SU-DHL-6 (cell line): ENCODE measurements around the gene FBN2.

Experiments used
- H2AFZ ChIP-seq: fragments of 200-600 bp; sonication (generic); 2 replicates; pipeline ENCODE4 v1.6.1; 2014; ENCODE audit warnings: low read depth, mild to moderate bottlenecking, moderate library complexity, mixed read lengths, antibody characterized with exemption, low read length; ENCODE audit not compliant: severe bottlenecking
- H3F3A ChIP-seq: fragments of 200-600 bp; shearing (Covaris generic); 2 replicates; pipeline ENCODE4 v1.6.0; 2016; ENCODE audit warnings: antibody characterized with exemption, mild to moderate bottlenecking; ENCODE audit not compliant: insufficient read depth
- H3K27ac ChIP-seq: fragments of 200-600 bp; sonication (generic); 2 replicates; pipeline ENCODE4 v1.5.1; 2016; ENCODE audit warnings: low read depth, mild to moderate bottlenecking, low read length, moderate library complexity, mixed read lengths
- H3K27me3 ChIP-seq: fragments of 200-600 bp; sonication (generic), shearing (Covaris generic); 2 replicates; pipeline ENCODE4 v1.6.0; 2014; ENCODE audit warnings: mild to moderate bottlenecking, low read length
- H3K36me3 ChIP-seq: fragments of 200-600 bp; sonication (generic); 2 replicates; pipeline ENCODE4 v1.6.1; 2014; ENCODE audit warnings: mild to moderate bottlenecking, low read length, mixed read lengths
- H3K4me2 ChIP-seq: fragments of 300-600, 200-600 bp; shearing (Covaris generic), sonication (generic); 2 replicates; pipeline ENCODE4 v1.6.0; 2014; ENCODE audit warnings: low read length, low read depth, mild to moderate bottlenecking; ENCODE audit not compliant: poor library complexity, severe bottlenecking
- H3K4me3 ChIP-seq: fragments of 200-600 bp; sonication (generic); 2 replicates; pipeline ENCODE4 v1.5.1; 2014; ENCODE audit warnings: antibody characterized with exemption, low read length, mild to moderate bottlenecking, mixed read lengths; ENCODE audit not compliant: insufficient read depth, poor library complexity, severe bottlenecking
- H3K79me2 ChIP-seq: fragments of 200-600 bp; sonication (generic); 2 replicates; pipeline ENCODE4 v1.6.1; 2014; ENCODE audit warnings: mild to moderate bottlenecking, low read length, moderate library complexity; ENCODE audit not compliant: insufficient read depth
- H3K9ac ChIP-seq: fragments of 200-600 bp; sonication (generic); 2 replicates; pipeline ENCODE4 v1.7.0; 2014; ENCODE audit warnings: mild to moderate bottlenecking, low read length
- H3K9me2 ChIP-seq: fragments of 200-600 bp; sonication (generic); replicated peaks from 2 replicates; pipeline ENCODE4 v1.6.1; 2014; ENCODE audit warnings: low read length; ENCODE audit not compliant: insufficient read depth
- H3K9me3 ChIP-seq: fragments of 200-600 bp; sonication (generic); 2 replicates; pipeline ENCODE4 v1.6.1; 2014; ENCODE audit warnings: low read length, mixed read lengths; ENCODE audit not compliant: insufficient read depth
- H4K20me1 ChIP-seq: fragments of 200-600 bp; sonication (generic); 2 replicates; pipeline ENCODE4 v1.6.1; 2014; ENCODE audit warnings: low read depth, mild to moderate bottlenecking, antibody characterized with exemption, low read length, moderate library complexity, mixed read lengths
- EZH2phosphoT487 ChIP-seq: fragments of 200-600 bp; sonication (generic), shearing (Covaris generic); conservative IDR thresholded peaks from 2 replicates; pipeline ENCODE4 v1.6.1; 2018; ENCODE audit warnings: mild to moderate bottlenecking, antibody characterized with exemption, low read length, moderate library complexity, mixed read lengths
- TF ChIP-seq, protein P1 (sequence below): fragments of 200-600 bp; sonication (generic); IDR thresholded peaks from one replicate; pipeline ENCODE4 v1.5.1; 2017; ENCODE audit warnings: antibody characterized with exemption, mild to moderate bottlenecking, low read length, moderate library complexity; ENCODE audit not compliant: insufficient read depth, poor library complexity, severe bottlenecking

The FBN2 gene

DNA sequence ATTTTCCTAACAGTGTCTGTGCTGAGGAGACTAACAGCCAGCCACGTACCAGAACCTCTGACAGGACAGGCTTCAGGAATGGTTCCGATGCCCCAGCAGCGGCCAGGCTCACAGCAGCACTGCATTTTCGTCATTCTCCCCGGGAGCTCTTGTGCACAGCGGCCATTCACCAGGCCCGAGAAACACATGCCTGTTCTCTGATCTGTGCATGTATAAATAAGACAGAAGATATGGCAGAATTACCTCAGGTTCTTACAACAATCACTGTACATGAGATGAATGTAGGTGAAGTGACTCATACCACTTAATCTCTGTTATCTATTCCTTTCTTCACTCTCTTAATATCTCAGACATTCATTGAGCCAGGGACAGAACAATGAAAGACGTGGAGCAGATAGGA, 143.0 kb downstream of the FBN2 start:
- TF ChIP-seq, protein P1, sequence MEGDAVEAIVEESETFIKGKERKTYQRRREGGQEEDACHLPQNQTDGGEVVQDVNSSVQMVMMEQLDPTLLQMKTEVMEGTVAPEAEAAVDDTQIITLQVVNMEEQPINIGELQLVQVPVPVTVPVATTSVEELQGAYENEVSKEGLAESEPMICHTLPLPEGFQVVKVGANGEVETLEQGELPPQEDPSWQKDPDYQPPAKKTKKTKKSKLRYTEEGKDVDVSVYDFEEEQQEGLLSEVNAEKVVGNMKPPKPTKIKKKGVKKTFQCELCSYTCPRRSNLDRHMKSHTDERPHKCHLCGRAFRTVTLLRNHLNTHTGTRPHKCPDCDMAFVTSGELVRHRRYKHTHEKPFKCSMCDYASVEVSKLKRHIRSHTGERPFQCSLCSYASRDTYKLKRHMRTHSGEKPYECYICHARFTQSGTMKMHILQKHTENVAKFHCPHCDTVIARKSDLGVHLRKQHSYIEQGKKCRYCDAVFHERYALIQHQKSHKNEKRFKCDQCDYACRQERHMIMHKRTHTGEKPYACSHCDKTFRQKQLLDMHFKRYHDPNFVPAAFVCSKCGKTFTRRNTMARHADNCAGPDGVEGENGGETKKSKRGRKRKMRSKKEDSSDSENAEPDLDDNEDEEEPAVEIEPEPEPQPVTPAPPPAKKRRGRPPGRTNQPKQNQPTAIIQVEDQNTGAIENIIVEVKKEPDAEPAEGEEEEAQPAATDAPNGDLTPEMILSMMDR = no peak
- no peak for TF ChIP-seq EZH2phosphoT487
- Histone ChIP-seq H3K4me3 (no peak overlapping the region), H3K9ac (no peak overlapping the region), H2AFZ (no peak overlapping the region), H3K9me2 (no peaks in the 10 kb centered on the region), H3K79me2 (no peaks in the 10 kb centered on the region), H3K4me2 (no peak overlapping the region), H4K20me1 (no peaks in the 10 kb centered on the region), H3K9me3 (no peaks in the 10 kb centered on the region), H3K36me3 (no peaks in the 10 kb centered on the region), H3K27me3 (no peaks in the 10 kb centered on the region; the same call in 1 of the 2 replicates), H3F3A (no peaks in the 10 kb centered on the region), H3K27ac (no peak overlapping the region)

DNA sequence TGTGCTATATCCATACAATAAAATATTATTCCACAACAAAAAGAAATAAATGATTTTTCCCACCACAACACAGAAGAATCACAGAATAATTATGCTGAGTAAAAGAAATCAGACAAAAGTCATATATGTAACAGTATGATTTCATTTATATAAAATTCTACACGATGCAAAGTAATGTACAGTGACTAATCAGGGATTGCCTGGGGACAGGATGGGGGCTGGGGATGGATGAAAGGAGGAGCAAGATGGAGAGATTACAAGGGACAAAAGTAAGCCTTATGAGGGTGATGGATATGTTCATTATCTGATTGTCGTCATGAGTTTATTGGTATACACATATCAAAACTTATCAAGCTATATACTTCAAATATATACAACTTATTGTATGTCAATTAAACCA, 154.0 kb downstream of the FBN2 start:
- Histone ChIP-seq H3K36me3 (no peaks in the 10 kb centered on the region), H3K27ac (no peak overlapping the region), H3K9me3 (no peaks in the 10 kb centered on the region), H3K27me3 (no peaks in the 10 kb centered on the region), H2AFZ (no peak overlapping the region), H3F3A (no peaks in the 10 kb centered on the region), H3K4me3 (no peak overlapping the region), H3K9ac (no peak overlapping the region), H4K20me1 (no peaks in the 10 kb centered on the region), H3K4me2 (no peak overlapping the region), H3K9me2 (no peaks in the 10 kb centered on the region), H3K79me2 (no peaks in the 10 kb centered on the region)
- TF ChIP-seq, protein P1 = no peak

DNA sequence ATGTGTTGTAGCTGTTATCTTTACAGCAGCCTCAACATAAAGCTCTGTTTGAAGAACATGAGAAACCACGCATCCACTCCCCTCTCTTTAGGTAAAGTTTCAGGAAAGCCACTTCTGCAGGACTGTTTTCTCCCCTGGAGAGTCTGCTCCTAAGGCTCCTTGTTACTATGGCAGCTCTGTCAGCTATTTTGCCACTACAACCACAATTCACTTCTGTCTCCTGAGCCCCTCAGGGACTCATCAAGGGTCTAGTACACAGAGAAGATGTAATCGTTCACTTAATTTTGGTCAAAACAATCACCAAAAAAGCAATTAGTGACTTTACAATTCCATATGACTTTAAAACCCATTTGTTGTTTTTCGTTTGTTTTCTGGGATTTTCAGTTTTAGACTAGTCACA, 157.7 kb downstream of the FBN2 start:
- H3K4me2 ChIP-seq = no peak overlapping the region
- no peaks in the 10 kb centered on the region for H3K36me3 ChIP-seq
- no peaks in the 10 kb centered on the region for H3F3A ChIP-seq
- H2AFZ ChIP-seq = no peak overlapping the region
- H4K20me1 ChIP-seq = no peaks in the 10 kb centered on the region
- no peak overlapping the region for H3K4me3 ChIP-seq
- no peaks in the 10 kb centered on the region for H3K9me3 ChIP-seq
- H3K27me3 ChIP-seq = no peaks in the 10 kb centered on the region
- H3K9me2 ChIP-seq = no peaks in the 10 kb centered on the region
- H3K27ac ChIP-seq = no peak overlapping the region
- TF ChIP-seq, protein P1 = no peak
- TF ChIP-seq EZH2phosphoT487 = no peak
- H3K79me2 ChIP-seq = no peaks in the 10 kb centered on the region
- H3K9ac ChIP-seq = no peak overlapping the region

DNA sequence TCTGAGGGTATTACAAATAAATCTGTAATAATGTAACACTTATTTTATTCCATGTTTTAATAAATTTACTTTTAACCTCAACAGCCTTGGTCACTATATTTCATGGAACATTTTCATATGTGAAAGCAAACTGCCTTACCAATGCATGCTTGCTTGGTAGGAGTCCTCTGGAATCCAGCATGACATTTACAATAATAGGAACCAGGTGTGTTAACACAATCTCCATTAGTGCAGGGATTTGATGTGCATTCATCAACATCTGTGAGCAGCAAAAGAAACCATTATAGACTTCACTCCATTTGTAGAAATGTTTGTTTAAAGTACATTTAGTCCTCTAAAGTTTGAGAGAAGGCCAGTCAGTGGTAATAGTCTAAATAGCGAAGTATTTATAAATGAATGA, 159.4 kb downstream of the FBN2 start:
- H4K20me1 ChIP-seq = no peaks in the 10 kb centered on the region
- no peaks in the 10 kb centered on the region for H3K9me3 ChIP-seq
- H3K9me2 ChIP-seq = no peaks in the 10 kb centered on the region
- H3K36me3 ChIP-seq = no peaks in the 10 kb centered on the region
- no peaks in the 10 kb centered on the region for H3K27me3 ChIP-seq
- no peak overlapping the region for H3K27ac ChIP-seq
- no peak overlapping the region for H3K9ac ChIP-seq
- no peak overlapping the region for H2AFZ ChIP-seq
- no peaks in the 10 kb centered on the region for H3K79me2 ChIP-seq
- no peaks in the 10 kb centered on the region for H3F3A ChIP-seq
- no peak for TF ChIP-seq EZH2phosphoT487
- TF ChIP-seq, protein P1 = no peak
- H3K4me3 ChIP-seq = no peak overlapping the region
- no peak overlapping the region for H3K4me2 ChIP-seq
